Uterus (tissue), 2 donors: ENCODE results near the gene ERI3.

Experiments used
- POLR2A ChIP-seq, 2 donors: fragments of 450-650 bp; IDR thresholded peaks; one replicate each; pipeline ENCODE4 v1.6.1; 2016; ENCODE audit warnings: antibody characterized with exemption in 2 of 2, mild to moderate bottlenecking in 1 of 2, moderate library complexity in 1 of 2
- TF ChIP-seq, protein P1 (sequence below), 4 experiments: fragments of 200-600 bp in 2 of 4; fragments of 450-650 bp in 2 of 4; sonication (generic) in 2 of 4; IDR thresholded peaks; one replicate each; pipeline ENCODE4 v1.5.1; 2016 to 2019; ENCODE audit warnings: antibody characterized with exemption in 4 of 4, mild to moderate bottlenecking in 2 of 4, moderate library complexity in 1 of 4

DNA sequence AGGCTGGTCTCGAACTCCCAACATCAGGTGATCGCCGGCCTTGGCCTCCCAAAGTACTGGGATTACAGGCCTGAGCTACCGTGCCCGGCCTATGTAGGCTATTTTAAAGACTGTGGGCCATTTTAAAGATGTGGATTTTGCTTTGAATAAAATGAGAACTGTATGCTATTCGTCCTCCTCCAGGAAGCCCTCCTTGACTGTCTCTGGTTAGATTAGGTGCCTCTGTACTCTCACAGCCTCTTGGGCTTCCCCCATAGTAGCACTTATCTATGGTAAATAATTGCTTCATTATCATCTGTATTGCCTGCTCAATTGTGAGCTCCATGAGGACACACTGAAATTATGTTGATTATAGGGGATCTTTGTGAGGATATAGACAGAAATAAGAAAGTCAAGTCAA lies 20.5 kb upstream of the ERI3 start:
- TF ChIP-seq, protein P1, sequence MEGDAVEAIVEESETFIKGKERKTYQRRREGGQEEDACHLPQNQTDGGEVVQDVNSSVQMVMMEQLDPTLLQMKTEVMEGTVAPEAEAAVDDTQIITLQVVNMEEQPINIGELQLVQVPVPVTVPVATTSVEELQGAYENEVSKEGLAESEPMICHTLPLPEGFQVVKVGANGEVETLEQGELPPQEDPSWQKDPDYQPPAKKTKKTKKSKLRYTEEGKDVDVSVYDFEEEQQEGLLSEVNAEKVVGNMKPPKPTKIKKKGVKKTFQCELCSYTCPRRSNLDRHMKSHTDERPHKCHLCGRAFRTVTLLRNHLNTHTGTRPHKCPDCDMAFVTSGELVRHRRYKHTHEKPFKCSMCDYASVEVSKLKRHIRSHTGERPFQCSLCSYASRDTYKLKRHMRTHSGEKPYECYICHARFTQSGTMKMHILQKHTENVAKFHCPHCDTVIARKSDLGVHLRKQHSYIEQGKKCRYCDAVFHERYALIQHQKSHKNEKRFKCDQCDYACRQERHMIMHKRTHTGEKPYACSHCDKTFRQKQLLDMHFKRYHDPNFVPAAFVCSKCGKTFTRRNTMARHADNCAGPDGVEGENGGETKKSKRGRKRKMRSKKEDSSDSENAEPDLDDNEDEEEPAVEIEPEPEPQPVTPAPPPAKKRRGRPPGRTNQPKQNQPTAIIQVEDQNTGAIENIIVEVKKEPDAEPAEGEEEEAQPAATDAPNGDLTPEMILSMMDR (IDR thresholded peaks at IDR 0.05), result no peak
- no peak for TF ChIP-seq POLR2A (IDR thresholded peaks at IDR 0.05)
